SK-N-SH treated with all-trans-retinoic acid at 6 μM for 48 hours (cell line): ENCODE results near the gene HES5.

Experiments
- ESRRG ChIP-seq: fragments of 250-450 bp; sonication (Bioruptor Pico); IDR thresholded peaks from 2 replicates; pipeline ENCODE4 v1.6.1; 2021; ENCODE audit warnings: mild to moderate bottlenecking
- OSR1 ChIP-seq: fragments of 250-450 bp; sonication (Bioruptor Pico); IDR thresholded peaks from 2 replicates; pipeline ENCODE4 v1.8.0; 2022; ENCODE audit warnings: moderate library complexity, mild to moderate bottlenecking, inconsistent platforms
- PPARA ChIP-seq: fragments of 250-450 bp; sonication (Bioruptor Pico); IDR thresholded peaks from 2 replicates; pipeline ENCODE4 v1.5.0; 2020; ENCODE audit warnings: mild to moderate bottlenecking, borderline replicate concordance
- RARB ChIP-seq: fragments of 250-450 bp; sonication (Bioruptor Pico); IDR thresholded peaks from 2 replicates; pipeline ENCODE4 v1.8.0; 2021; ENCODE audit warnings: mild to moderate bottlenecking, moderate library complexity
- SNAI2 ChIP-seq: fragments of 250-450 bp; sonication (Bioruptor Pico); IDR thresholded peaks from 2 replicates; pipeline ENCODE4 v1.5.0; 2020; ENCODE audit warnings: mild to moderate bottlenecking, moderate library complexity
- ZC3H10 ChIP-seq: fragments of 250-450 bp; sonication (Bioruptor Pico); IDR thresholded peaks from 2 replicates; pipeline ENCODE4 v1.5.1; 2021; ENCODE audit warnings: mild to moderate bottlenecking, moderate library complexity
- ZFP3 ChIP-seq: fragments of 250-450 bp; sonication (Bioruptor Pico); IDR thresholded peaks from 2 replicates; pipeline ENCODE4 v1.5.0; 2020; ENCODE audit warnings: mild to moderate bottlenecking, moderate library complexity
- ZNF565 ChIP-seq: fragments of 450-650 bp; formaldehyde crosslinking; conservative IDR thresholded peaks from 2 replicates; pipeline ENCODE4 v1.5.0; 2020; ENCODE audit warnings: low read depth, mild to moderate bottlenecking, moderate library complexity
- ZNF70 ChIP-seq: fragments of 450-650 bp; formaldehyde crosslinking; IDR thresholded peaks from 2 replicates; pipeline ENCODE4 v1.5.0; 2020; ENCODE audit warnings: mild to moderate bottlenecking, moderate library complexity
- TF ChIP-seq, protein P1 (sequence below): fragments of 250-450 bp; sonication (Bioruptor Pico); IDR thresholded peaks from 2 replicates; pipeline ENCODE4 v1.5.0; 2020; ENCODE audit warnings: mild to moderate bottlenecking, moderate library complexity
- TF ChIP-seq, protein P2 (sequence below): fragments of 250-450 bp; sonication (Bioruptor Pico); IDR thresholded peaks from 2 replicates; pipeline ENCODE4 v1.5.1; 2021; ENCODE audit warnings: mild to moderate bottlenecking, moderate library complexity
- TF ChIP-seq, protein P3 (sequence below): fragments of 250-450 bp; sonication (Bioruptor Pico); IDR thresholded peaks from 2 replicates; pipeline ENCODE4 v1.8.0; 2020; ENCODE audit warnings: mild to moderate bottlenecking, moderate library complexity, borderline replicate concordance
- TF ChIP-seq, protein P4 (sequence below): fragments of 250-450 bp; sonication (Bioruptor Pico); IDR thresholded peaks from 2 replicates; pipeline ENCODE4 v1.5.1; 2020; ENCODE audit warnings: low read depth, mild to moderate bottlenecking, moderate library complexity
- TF ChIP-seq, protein P5 (sequence below): fragments of 250-450 bp; sonication (Bioruptor Pico); IDR thresholded peaks from 2 replicates; pipeline ENCODE4 v1.8.0; 2021; ENCODE audit warnings: low read depth, mild to moderate bottlenecking, moderate library complexity, borderline replicate concordance

DNA sequence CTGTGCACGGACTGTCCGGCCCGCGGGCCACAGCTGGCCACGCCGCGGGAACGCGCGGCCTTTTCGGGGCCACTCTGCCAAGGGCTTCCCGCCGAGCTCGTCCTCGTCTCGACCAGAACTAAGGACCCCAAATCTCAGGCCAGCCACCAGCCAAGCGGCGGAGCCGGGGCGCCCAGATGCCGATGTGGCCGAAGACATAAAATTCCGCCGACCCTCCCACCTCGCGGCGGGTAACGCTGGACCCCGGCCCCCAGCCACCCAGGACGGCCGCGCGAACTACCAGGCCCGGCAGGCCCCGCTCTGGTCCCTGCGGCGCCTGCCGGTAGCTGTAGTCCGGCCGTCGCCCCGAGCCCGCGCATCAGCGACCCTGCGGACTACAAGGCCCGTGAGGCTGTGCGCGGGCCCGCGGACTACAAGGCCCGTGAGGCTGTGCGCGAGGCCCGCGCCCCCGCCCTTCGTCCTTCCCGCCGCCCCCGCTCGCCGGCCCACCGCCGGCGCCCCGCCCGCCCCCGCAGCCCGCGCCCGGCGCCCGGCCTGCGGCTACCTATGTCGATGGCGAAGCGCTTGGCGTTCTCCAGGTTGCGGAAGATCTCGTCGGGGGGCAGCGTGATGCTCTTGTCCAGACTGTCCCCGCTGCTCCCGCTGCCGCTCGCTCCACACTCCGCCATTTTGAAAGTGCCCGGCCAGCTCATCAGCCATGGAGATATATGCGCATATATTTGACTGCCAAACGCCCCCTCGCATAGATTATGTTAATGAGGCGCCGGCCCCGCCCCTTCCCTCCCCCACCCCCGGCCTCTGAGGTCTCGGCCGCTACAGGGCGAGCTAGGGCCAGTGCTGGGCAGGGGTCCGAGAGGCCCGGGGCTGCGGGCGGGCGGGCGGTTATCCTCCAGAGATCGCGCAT, 3.9 kb downstream of the HES5 start, which contains the start of gene PANK4:
- TF ChIP-seq ESRRG (CRISPR knock-in tag) (no peak), RARB (CRISPR knock-in tag) (no peak), ZC3H10 (CRISPR knock-in tag) (no peak), ZFP3 (CRISPR knock-in tag) (peak; percentile 90), PPARA (CRISPR knock-in tag) (no peak), ZNF70 (no peak), SNAI2 (CRISPR knock-in tag) (peak; percentile 90), OSR1 (CRISPR knock-in tag) (no peak), ZNF565 (CRISPR knock-in tag) (no peak)
- TF ChIP-seq, protein P1, sequence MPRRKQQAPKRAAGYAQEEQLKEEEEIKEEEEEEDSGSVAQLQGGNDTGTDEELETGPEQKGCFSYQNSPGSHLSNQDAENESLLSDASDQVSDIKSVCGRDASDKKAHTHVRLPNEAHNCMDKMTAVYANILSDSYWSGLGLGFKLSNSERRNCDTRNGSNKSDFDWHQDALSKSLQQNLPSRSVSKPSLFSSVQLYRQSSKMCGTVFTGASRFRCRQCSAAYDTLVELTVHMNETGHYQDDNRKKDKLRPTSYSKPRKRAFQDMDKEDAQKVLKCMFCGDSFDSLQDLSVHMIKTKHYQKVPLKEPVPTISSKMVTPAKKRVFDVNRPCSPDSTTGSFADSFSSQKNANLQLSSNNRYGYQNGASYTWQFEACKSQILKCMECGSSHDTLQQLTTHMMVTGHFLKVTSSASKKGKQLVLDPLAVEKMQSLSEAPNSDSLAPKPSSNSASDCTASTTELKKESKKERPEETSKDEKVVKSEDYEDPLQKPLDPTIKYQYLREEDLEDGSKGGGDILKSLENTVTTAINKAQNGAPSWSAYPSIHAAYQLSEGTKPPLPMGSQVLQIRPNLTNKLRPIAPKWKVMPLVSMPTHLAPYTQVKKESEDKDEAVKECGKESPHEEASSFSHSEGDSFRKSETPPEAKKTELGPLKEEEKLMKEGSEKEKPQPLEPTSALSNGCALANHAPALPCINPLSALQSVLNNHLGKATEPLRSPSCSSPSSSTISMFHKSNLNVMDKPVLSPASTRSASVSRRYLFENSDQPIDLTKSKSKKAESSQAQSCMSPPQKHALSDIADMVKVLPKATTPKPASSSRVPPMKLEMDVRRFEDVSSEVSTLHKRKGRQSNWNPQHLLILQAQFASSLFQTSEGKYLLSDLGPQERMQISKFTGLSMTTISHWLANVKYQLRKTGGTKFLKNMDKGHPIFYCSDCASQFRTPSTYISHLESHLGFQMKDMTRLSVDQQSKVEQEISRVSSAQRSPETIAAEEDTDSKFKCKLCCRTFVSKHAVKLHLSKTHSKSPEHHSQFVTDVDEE (CRISPR knock-in tag), result peak; percentile 98
- TF ChIP-seq, protein P2, sequence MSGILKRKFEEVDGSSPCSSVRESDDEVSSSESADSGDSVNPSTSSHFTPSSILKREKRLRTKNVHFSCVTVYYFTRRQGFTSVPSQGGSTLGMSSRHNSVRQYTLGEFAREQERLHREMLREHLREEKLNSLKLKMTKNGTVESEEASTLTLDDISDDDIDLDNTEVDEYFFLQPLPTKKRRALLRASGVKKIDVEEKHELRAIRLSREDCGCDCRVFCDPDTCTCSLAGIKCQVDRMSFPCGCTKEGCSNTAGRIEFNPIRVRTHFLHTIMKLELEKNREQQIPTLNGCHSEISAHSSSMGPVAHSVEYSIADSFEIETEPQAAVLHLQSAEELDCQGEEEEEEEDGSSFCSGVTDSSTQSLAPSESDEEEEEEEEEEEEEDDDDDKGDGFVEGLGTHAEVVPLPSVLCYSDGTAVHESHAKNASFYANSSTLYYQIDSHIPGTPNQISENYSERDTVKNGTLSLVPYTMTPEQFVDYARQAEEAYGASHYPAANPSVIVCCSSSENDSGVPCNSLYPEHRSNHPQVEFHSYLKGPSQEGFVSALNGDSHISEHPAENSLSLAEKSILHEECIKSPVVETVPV (CRISPR knock-in tag), result no peak
- TF ChIP-seq, protein P3, sequence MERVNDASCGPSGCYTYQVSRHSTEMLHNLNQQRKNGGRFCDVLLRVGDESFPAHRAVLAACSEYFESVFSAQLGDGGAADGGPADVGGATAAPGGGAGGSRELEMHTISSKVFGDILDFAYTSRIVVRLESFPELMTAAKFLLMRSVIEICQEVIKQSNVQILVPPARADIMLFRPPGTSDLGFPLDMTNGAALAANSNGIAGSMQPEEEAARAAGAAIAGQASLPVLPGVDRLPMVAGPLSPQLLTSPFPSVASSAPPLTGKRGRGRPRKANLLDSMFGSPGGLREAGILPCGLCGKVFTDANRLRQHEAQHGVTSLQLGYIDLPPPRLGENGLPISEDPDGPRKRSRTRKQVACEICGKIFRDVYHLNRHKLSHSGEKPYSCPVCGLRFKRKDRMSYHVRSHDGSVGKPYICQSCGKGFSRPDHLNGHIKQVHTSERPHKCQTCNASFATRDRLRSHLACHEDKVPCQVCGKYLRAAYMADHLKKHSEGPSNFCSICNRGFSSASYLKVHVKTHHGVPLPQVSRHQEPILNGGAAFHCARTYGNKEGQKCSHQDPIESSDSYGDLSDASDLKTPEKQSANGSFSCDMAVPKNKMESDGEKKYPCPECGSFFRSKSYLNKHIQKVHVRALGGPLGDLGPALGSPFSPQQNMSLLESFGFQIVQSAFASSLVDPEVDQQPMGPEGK (CRISPR knock-in tag), result no peak
- TF ChIP-seq, protein P4, sequence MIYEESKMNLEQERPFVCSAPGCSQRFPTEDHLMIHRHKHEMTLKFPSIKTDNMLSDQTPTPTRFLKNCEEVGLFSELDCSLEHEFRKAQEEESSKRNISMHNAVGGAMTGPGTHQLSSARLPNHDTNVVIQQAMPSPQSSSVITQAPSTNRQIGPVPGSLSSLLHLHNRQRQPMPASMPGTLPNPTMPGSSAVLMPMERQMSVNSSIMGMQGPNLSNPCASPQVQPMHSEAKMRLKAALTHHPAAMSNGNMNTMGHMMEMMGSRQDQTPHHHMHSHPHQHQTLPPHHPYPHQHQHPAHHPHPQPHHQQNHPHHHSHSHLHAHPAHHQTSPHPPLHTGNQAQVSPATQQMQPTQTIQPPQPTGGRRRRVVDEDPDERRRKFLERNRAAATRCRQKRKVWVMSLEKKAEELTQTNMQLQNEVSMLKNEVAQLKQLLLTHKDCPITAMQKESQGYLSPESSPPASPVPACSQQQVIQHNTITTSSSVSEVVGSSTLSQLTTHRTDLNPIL (CRISPR knock-in tag), result no peak
- TF ChIP-seq, protein P5, sequence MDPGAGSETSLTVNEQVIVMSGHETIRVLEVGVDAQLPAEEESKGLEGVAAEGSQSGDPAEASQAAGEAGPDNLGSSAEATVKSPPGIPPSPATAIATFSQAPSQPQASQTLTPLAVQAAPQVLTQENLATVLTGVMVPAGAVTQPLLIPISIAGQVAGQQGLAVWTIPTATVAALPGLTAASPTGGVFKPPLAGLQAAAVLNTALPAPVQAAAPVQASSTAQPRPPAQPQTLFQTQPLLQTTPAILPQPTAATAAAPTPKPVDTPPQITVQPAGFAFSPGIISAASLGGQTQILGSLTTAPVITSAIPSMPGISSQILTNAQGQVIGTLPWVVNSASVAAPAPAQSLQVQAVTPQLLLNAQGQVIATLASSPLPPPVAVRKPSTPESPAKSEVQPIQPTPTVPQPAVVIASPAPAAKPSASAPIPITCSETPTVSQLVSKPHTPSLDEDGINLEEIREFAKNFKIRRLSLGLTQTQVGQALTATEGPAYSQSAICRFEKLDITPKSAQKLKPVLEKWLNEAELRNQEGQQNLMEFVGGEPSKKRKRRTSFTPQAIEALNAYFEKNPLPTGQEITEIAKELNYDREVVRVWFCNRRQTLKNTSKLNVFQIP (CRISPR knock-in tag), result no peak
